Occipital lobe (tissue), 2 donors: ENCODE data around the gene EGFR. TPM values are rescaled to one million over a fixed set of nuclear protein-coding genes. Genes with fewer than 3 reads are reported as not detected.
"Not testable (repeated sequence)": the region's sequence is repeated elsewhere in the genome, so short reads cannot be mapped to it uniquely, and the experiment has no call there.

Experiments
- DNase-seq: peaks from one replicate; lab custom pipeline; 2025; lab: John Stamatoyannopoulos, UW
- total RNA-seq: library from RNA; depleted of rRNA; stranded (reverse); fragments of >200 nt; gene quantifications from one replicate; pipeline ENCODE4 v1.2.3, GENCODE V29; 2014

Gene EGFR
- total RNA-seq, 1 donor from 2014 or later = 9.4 TPM

DNA sequence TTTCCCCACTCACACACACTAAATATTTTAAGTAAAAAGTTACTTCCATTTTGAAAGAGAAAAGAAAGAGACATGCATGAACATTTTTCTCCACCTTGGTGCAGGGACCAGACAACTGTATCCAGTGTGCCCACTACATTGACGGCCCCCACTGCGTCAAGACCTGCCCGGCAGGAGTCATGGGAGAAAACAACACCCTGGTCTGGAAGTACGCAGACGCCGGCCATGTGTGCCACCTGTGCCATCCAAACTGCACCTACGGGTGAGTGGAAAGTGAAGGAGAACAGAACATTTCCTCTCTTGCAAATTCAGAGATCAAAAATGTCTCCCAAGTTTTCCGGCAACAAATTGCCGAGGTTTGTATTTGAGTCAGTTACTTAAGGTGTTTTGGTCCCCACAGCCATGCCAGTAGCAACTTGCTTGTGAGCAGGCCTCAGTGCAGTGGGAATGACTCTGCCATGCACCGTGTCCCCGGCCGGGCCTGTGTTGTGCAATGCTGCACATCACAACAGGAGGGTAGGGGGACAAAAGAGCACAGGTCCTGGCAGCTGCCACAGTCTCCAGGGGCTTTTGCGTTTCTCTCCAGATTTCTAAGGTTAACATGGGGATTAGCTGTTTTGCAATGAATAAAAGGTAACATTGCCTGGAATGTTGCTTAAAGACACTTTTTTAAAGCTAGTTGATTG lies 146.5 kb downstream of the EGFR start:
- DNase-seq = no peak

DNA sequence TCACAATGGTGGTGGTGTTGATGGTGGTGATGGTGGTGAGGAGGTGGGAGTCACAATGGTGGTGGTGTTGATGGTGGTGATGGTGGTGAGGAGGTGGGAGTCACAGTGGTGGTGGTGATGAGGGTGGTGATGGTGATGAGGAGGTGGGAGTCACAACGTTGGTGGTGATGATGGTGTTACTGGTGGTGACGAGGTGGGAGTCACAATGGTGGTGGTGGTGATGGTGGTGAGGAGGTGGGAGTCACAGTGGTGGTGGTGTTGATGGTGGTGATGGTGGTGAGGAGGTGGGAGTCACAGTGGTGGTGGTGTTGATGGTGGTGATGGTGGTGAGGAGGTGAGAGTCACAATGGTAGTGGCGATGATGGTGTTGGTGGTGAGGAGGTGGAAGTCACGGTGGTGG lies 148.5 kb downstream of the EGFR start:
- DNase-seq = not testable (repeated sequence)

- DNase-seq = no peak
Measured at GRCh38 chr7:55170335-55171069, 151.7 kb downstream of the EGFR start.

DNA sequence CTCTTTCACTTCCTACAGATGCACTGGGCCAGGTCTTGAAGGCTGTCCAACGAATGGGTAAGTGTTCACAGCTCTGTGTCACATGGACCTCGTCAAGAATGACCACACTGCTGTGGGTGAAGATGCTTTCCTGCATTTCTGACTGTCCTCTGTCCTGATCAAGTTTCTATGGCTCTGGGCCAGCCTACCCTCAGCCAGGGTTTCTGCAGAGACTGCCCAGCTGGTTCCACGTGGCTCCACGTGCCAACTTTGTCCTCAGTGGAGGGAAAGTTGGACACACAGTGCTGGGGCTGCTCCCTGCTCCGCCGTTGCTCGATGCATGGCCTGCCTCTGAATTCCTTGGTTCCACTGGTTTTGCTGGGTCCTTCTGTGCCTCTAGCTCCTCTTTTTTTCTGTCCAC lies 152.3 kb downstream of the EGFR start:
- no peak for DNase-seq

DNA sequence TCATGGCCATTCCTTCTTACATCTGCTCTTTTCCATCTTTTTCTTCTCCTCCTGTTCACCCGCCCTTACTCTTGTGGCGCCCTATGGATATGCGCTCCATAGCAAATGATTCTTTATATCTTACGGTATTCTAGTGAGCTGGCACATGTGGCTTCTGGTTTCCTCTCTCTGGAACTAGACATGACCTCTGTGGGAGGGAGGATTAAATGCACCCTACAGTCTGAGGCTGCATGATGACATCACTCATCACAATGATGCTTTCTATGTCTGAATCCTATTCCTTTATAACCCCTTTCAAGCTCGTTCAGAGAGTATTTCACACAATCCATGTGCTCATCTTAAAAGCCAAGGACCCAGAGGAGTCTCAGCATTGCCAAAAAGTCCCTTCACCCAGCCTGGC lies 153.3 kb downstream of the EGFR start:
- no peak for DNase-seq

- no peak for DNase-seq
Measured at GRCh38 chr7:55172881-55173609, 154.2 kb downstream of the EGFR start.

- DNase-seq = no peak
Measured at GRCh38 chr7:55173671-55174070, 154.9 kb downstream of the EGFR start.

- DNase-seq = no peak
Measured at GRCh38 chr7:55174456-55174855, 155.6 kb downstream of the EGFR start.

GRCh38 chr7:55174856-55175255 lies 156.0 kb downstream of the EGFR start:
- DNase-seq = no peak

GRCh38 chr7:55177068-55177530 lies 158.3 kb downstream of the EGFR start:
- DNase-seq = no peak

- no peak for DNase-seq
Measured at GRCh38 chr7:55177589-55178261, 158.9 kb downstream of the EGFR start.

GRCh38 chr7:55178292-55178862 lies 159.6 kb downstream of the EGFR start:
- DNase-seq = no peak

GRCh38 chr7:55178863-55179773 lies 160.3 kb downstream of the EGFR start:
- no peak for DNase-seq

- DNase-seq = no peak
Measured at GRCh38 chr7:55179931-55180682, 161.3 kb downstream of the EGFR start.

- no peak for DNase-seq
Measured at GRCh38 chr7:55180963-55181542, 162.2 kb downstream of the EGFR start.

DNA sequence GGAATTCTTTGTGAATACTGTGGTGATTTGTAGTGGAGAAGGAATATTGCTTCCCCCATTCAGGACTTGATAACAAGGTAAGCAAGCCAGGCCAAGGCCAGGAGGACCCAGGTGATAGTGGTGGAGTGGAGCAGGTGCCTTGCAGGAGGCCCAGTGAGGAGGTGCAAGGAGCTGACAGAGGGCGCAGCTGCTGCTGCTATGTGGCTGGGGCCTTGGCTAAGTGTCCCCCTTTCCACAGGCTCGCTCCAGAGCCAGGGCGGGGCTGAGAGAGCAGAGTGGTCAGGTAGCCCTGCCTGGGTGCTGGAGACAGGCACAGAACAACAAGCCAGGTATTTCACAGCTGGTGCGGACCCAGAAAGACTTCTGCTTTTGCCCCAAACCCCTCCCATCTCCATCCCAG lies 162.9 kb downstream of the EGFR start:
- DNase-seq = no peak

GRCh38 chr7:55183897-55184296 lies 165.1 kb downstream of the EGFR start:
- DNase-seq = no peak

GRCh38 chr7:55185321-55185802 lies 166.5 kb downstream of the EGFR start:
- no peak for DNase-seq
